SU-DHL-6 (cell line): ENCODE measurements around the gene RPA3.

Experiments used
- EZH2phosphoT487 ChIP-seq: fragments of 200-600 bp; sonication (generic), shearing (Covaris generic); conservative IDR thresholded peaks from 2 replicates; pipeline ENCODE4 v1.6.1; 2018; ENCODE audit warnings: mild to moderate bottlenecking, antibody characterized with exemption, low read length, moderate library complexity, mixed read lengths
- TF ChIP-seq, protein P1 (sequence below): fragments of 200-600 bp; sonication (generic); IDR thresholded peaks from one replicate; pipeline ENCODE4 v1.5.1; 2017; ENCODE audit warnings: antibody characterized with exemption, mild to moderate bottlenecking, low read length, moderate library complexity; ENCODE audit not compliant: insufficient read depth, poor library complexity, severe bottlenecking

DNA sequence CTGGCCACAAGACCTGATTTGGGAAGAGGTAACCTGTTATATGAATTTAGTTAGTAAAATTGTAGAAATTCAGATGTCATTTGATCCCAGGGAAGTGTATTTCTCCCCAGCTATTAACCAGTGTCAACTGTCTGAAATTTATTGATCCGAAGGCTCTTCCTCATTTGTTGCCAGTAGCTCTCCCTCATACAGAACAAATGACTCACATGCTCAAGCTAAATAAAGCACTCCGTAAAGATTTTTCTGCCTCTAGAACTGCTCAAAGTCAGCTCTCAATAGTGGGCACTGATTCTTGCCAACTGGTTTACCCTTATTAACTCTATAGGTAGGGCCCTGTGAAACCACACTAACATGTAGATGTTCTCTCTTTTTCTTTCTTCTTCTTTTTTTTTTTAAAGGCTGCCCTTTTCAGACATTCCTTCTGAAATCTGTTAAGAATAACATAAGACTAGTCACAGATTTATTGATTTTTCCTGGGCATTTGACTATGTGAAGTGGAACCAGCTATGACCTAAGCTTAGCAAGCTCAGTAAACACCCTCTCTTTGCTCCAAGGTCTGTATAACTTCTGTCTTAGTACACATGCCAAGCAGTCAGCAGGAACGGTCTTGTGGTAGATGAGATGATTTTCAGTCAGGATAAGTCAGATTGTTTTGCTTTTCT, 21.8 kb downstream of the RPA3 start:
- no peak for TF ChIP-seq EZH2phosphoT487
- TF ChIP-seq, protein P1, sequence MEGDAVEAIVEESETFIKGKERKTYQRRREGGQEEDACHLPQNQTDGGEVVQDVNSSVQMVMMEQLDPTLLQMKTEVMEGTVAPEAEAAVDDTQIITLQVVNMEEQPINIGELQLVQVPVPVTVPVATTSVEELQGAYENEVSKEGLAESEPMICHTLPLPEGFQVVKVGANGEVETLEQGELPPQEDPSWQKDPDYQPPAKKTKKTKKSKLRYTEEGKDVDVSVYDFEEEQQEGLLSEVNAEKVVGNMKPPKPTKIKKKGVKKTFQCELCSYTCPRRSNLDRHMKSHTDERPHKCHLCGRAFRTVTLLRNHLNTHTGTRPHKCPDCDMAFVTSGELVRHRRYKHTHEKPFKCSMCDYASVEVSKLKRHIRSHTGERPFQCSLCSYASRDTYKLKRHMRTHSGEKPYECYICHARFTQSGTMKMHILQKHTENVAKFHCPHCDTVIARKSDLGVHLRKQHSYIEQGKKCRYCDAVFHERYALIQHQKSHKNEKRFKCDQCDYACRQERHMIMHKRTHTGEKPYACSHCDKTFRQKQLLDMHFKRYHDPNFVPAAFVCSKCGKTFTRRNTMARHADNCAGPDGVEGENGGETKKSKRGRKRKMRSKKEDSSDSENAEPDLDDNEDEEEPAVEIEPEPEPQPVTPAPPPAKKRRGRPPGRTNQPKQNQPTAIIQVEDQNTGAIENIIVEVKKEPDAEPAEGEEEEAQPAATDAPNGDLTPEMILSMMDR = no peak
